GM12878 (cell line): ENCODE results near the gene SNAP47. TPM values are rescaled to one million over a fixed set of nuclear protein-coding genes. Genes with fewer than 3 reads are reported as not detected.

Experiments used
- ATAC-seq: fragments of 200-7000 bp; cut with Tn5 transposase; 3 replicates; pipeline ENCODE4 v1.9.1; 2020; ENCODE audit warnings: mild to moderate bottlenecking, moderate library complexity
- BruUV-seq: library from RNA; stranded (reverse); fragments of 400-500 nt; replicated peaks from 2 replicates; lab custom pipeline; 2021; lab: Mats Ljungman, UMichigan
- CTCF ChIA-PET: fragments of 300-600 bp; sonication (Branson Sonifier 250); formaldehyde crosslinking; extraction: SDS; loops from one replicate; lab custom pipeline; 2021; ENCODE audit warnings: inconsistent platforms; lab: Yijun Ruan, JAX
- POLR2A ChIA-PET: fragments of 350-600 bp; formaldehyde crosslinking; extraction: SDS; loops from one replicate; lab custom pipeline; 2021; ENCODE audit warnings: inconsistent platforms; lab: Charles Lee
- RAD21 ChIA-PET: fragments of 300-600 bp; sonication (Branson Sonifier 250); formaldehyde crosslinking; loops from one replicate; lab custom pipeline; 2023; ENCODE audit warnings: antibody characterized with exemption; ENCODE audit not compliant: unreplicated experiment; lab: Charles Lee
- SMC1A ChIA-PET: fragments of 300-600 bp; sonication (Branson Sonifier 250); formaldehyde crosslinking; loops from one replicate; lab custom pipeline; 2023; ENCODE audit not compliant: unreplicated experiment, uncharacterized antibody; lab: Charles Lee
- DNase-seq: peaks from one replicate; pipeline ENCODE4 v3.0.0-alpha.2; 2011; ENCODE audit warnings: low read depth, low spot score
- FAIRE-seq: peaks from 3 replicates; lab custom pipeline; 2011; peaks lifted over from hg19 to GRCh38; lab: Jason Lieb, UNC
- H2AFZ ChIP-seq: 2 replicates; pipeline ENCODE4 v1.6.0; 2011; ENCODE audit warnings: low read depth, low read length, control low read depth; ENCODE audit not compliant: control insufficient read depth
- H3K27ac ChIP-seq: 2 replicates; pipeline ENCODE4 v1.5.1; 2011; ENCODE audit warnings: control low read depth; ENCODE audit not compliant: control insufficient read depth, insufficient read depth
- H3K27me3 ChIP-seq, 2 experiments: replicated peaks in 1 of 2; 2 replicates each; pipeline versions ENCODE4 v1.6.0 to v1.6.1; 2011; ENCODE audit warnings: low read length in 1 of 2; ENCODE audit not compliant: control insufficient read depth in 2 of 2, insufficient read depth in 2 of 2
- H3K36me3 ChIP-seq, 2 experiments: 2 replicates each; pipeline ENCODE4 v1.5.1; 2011; ENCODE audit warnings: low read length in 1 of 2; ENCODE audit not compliant: control insufficient read depth in 2 of 2, insufficient read depth in 2 of 2
- H3K4me1 ChIP-seq: 2 replicates; pipeline ENCODE4 v1.6.1; 2011; ENCODE audit warnings: mild to moderate bottlenecking, low read length, moderate library complexity, mixed read lengths; ENCODE audit not compliant: control insufficient read depth, insufficient read depth
- H3K4me2 ChIP-seq: 2 replicates; pipeline ENCODE4 v1.6.0; 2011; ENCODE audit warnings: control low read depth; ENCODE audit not compliant: control insufficient read depth, insufficient read depth
- H3K4me3 ChIP-seq: fragments of 200-600 bp; sonication (generic); 2 replicates; pipeline ENCODE4 v1.5.1; 2016
- H3K79me2 ChIP-seq: 2 replicates; pipeline ENCODE4 v1.6.0; 2011; ENCODE audit warnings: low read length; ENCODE audit not compliant: control insufficient read depth, insufficient read depth
- H3K9ac ChIP-seq: 2 replicates; pipeline ENCODE4 v1.8.0; 2011; ENCODE audit warnings: low read length, control low read depth, mixed read lengths; ENCODE audit not compliant: control insufficient read depth, insufficient read depth
- H3K9me3 ChIP-seq: replicated peaks from 3 replicates; pipeline ENCODE4 v1.5.1; 2011; ENCODE audit warnings: mild to moderate bottlenecking, low read length; ENCODE audit not compliant: control insufficient read depth, insufficient read depth
- H4K20me1 ChIP-seq: 2 replicates; pipeline ENCODE4 v1.6.0; 2011; ENCODE audit not compliant: control insufficient read depth, insufficient read depth
- DPF2 ChIP-seq: fragments of 450-650 bp; IDR thresholded peaks from 2 replicates; pipeline ENCODE4 v1.6.1; 2017; ENCODE audit warnings: mild to moderate bottlenecking
- E2F8 ChIP-seq: fragments of 450-650 bp; IDR thresholded peaks from 2 replicates; pipeline ENCODE4 v1.6.1; 2018; ENCODE audit warnings: mild to moderate bottlenecking, low read depth, moderate library complexity; ENCODE audit not compliant: partially characterized antibody
- ELK1 ChIP-seq: IDR thresholded peaks from 2 replicates; pipeline ENCODE4 v1.6.1; 2012; ENCODE audit warnings: low read depth, low read length, improper control_type of control experiment
- HDAC2 ChIP-seq: fragments of 200-600 bp; sonication (generic); IDR thresholded peaks from 2 replicates; pipeline ENCODE4 v1.6.1; 2017
- IKZF1 ChIP-seq: fragments of 450-650 bp; conservative IDR thresholded peaks from 2 replicates; pipeline ENCODE4 v1.6.1; 2017; ENCODE audit warnings: antibody characterized with exemption, mild to moderate bottlenecking
- MAX ChIP-seq: IDR thresholded peaks from 2 replicates; pipeline ENCODE4 v1.6.1; 2012; ENCODE audit warnings: low read depth, low read length, improper control_type of control experiment
- MEF2A ChIP-seq: IDR thresholded peaks from 2 replicates; pipeline ENCODE4 v1.6.1; 2011; ENCODE audit warnings: low read depth, mild to moderate bottlenecking, low read length, moderate library complexity; ENCODE audit not compliant: insufficient read depth
- SMC3 ChIP-seq: IDR thresholded peaks from 2 replicates; pipeline ENCODE4 v1.6.1; 2011; ENCODE audit warnings: low read length, improper control_type of control experiment, borderline replicate concordance
- TARDBP ChIP-seq: IDR thresholded peaks from 2 replicates; pipeline ENCODE4 v1.6.1; 2016; ENCODE audit warnings: borderline replicate concordance
- ZBTB40 ChIP-seq: fragments of 450-650 bp; IDR thresholded peaks from 2 replicates; pipeline ENCODE4 v1.6.1; 2016; ENCODE audit warnings: mild to moderate bottlenecking, moderate library complexity, borderline replicate concordance
- ZNF384 ChIP-seq: IDR thresholded peaks from 2 replicates; pipeline ENCODE4 v1.6.1; 2012; ENCODE audit warnings: low read depth, mild to moderate bottlenecking, low read length, improper control_type of control experiment, borderline replicate concordance
- WGBS: methylation state at CpG from one replicate; pipeline ENCODE4 v1.1.6; 2016; ENCODE audit warnings: low lambda C conversion rate; ENCODE audit not compliant: insufficient replicate concordance, insufficient coverage; ENCODE audit errors: missing lambda C conversion rate; 5-methylcytosine and 5-hydroxymethylcytosine counted together
- in situ Hi-C: fragments of 300-500 bp; cut with MboI; formaldehyde crosslinking; loops from 9 replicates; pipeline ENCODE4 v1.14.3; 2018; ENCODE audit warnings: mixed read lengths
- intact Hi-C: fragments of 100-400 bp; cut with micrococcal nuclease; formaldehyde crosslinking; loops from one replicate; pipeline ENCODE4 v1.14.2; 2022; ENCODE audit not compliant: unreplicated experiment
- polyA plus RNA-seq, 11 experiments: library from polyadenylated mRNA; depleted of rRNA in 4 of 11; unstranded in 6 of 11; stranded (reverse) in 5 of 11; fragments of >200 nt; fragmentation: Nextera tagmentation in 4 of 11; fragmentation: Illumina TruSeq in 1 of 11; extraction: Ambion mirVana in 4 of 11; extraction: Trizol in 1 of 11; gene quantifications; 1 replicate in 1 of 11; 2 replicates in 10 of 11; pipeline versions ENCODE4 v1.2.1 to v1.2.3, GENCODE V29; 2011 to 2016; ENCODE audit warnings: inconsistent platforms in 2 of 11, missing spikeins in 2 of 11, low read depth in 1 of 11
- total RNA-seq, 4 experiments: library from RNA; depleted of rRNA in 3 of 4; stranded (reverse); fragments of >200 nt in 3 of 4; fragmentation: Illumina TruSeq in 1 of 4; extraction: Trizol in 1 of 4; gene quantifications; 2 replicates each; pipeline versions ENCODE4 v1.2.1 to v1.2.3, GENCODE V29; 2013 to 2021

SNAP47 gene
- total and polyA plus RNA-seq, 10 of the 15 experiments (the other 5 are each of a cell fraction or from before 2014, with no cell fraction given) = 1.3 to 39.6 (median 25.2) TPM

- 43% methylated on average over 3 of the region's 3 CpGs for WGBS
- no peak for DNase-seq
- intact Hi-C loops = no loop called here
- in situ Hi-C loops = no loop called here
- Histone ChIP-seq H3K4me3 (no peak overlapping the region), H3K79me2 (no peaks in the 10 kb centered on the region), H3K9ac (no peak overlapping the region), H3K36me3 (no peaks in the 10 kb centered on the region), H3K9me3 (no peaks in the 10 kb centered on the region), H2AFZ (no peak overlapping the region), H3K4me1 (no peaks in the 10 kb centered on the region), H3K27ac (no peak overlapping the region), H3K4me2 (no peak overlapping the region), H4K20me1 (no peaks in the 10 kb centered on the region), H3K27me3 (no peaks in the 10 kb centered on the region)
- no TSS peak for BruUV-seq
- ChIA-PET CTCF (no interaction called here), POLR2A (no interaction called here), SMC1A (no interaction called here), RAD21 (no interaction called here)
- TF ChIP-seq TARDBP = no peak
- TF ChIP-seq ZNF384 = no peak
- TF ChIP-seq SMC3 = no peak
- TF ChIP-seq E2F8 = no peak
- no peak for ATAC-seq
- FAIRE-seq = no peak
Measured at GRCh38 chr1:227797144-227797543, 61.9 kb downstream of the SNAP47 start.

GRCh38 chr1:227797625-227798024 is 62.4 kb downstream of the SNAP47 start:
- no peak for ATAC-seq
- ChIA-PET POLR2A (no interaction called here), RAD21 (no interaction called here), CTCF (no interaction called here), SMC1A (no interaction called here)
- no peak for DNase-seq
- Histone ChIP-seq H3K36me3 (no peaks in the 10 kb centered on the region), H3K9me3 (no peaks in the 10 kb centered on the region), H3K4me1 (no peaks in the 10 kb centered on the region), H3K9ac (no peak overlapping the region), H3K4me2 (no peak overlapping the region), H2AFZ (no peak overlapping the region), H3K27me3 (no peaks in the 10 kb centered on the region), H3K79me2 (no peaks in the 10 kb centered on the region), H3K27ac (no peak overlapping the region), H4K20me1 (no peaks in the 10 kb centered on the region), H3K4me3 (no peak overlapping the region)
- no TSS peak for BruUV-seq
- in situ Hi-C loops = no loop called here
- intact Hi-C loops = no loop called here
- FAIRE-seq = no peak
- WGBS = 41% methylated on average over 3 of the region's 3 CpGs
- TF ChIP-seq HDAC2 (no peak), IKZF1 (no peak), ZBTB40 (no peak), ELK1 (no peak), DPF2 (no peak), MEF2A (no peak), MAX (no peak)
